Activated CD4-positive, alpha-beta T cell treated with anti-CD3 and anti-CD28 coated beads, Interleukin-2, Interleukin-4, amounts not matched to agents 100 ng/mL and 50 ng/mL, durations not matched to agents 16 hours and 8 hours (primary cell): ENCODE data around the gene PHETA1.

Experiments
- DNase-seq: peaks from one replicate; pipeline ENCODE4 v3.0.0-alpha.2; 2020; ENCODE audit warnings: low spot score

PHETA1 gene

GRCh38 chr12:111322336-111323250 lies 46.3 kb downstream of the PHETA1 start:
- no peak for DNase-seq

- no peak for DNase-seq
Measured at GRCh38 chr12:111321317-111321716, 47.6 kb downstream of the PHETA1 start.

- DNase-seq: no peak
Measured at GRCh38 chr12:111320258-111321050, 48.4 kb downstream of the PHETA1 start.

- DNase-seq: no peak
Measured at GRCh38 chr12:111319600-111320257, 49.2 kb downstream of the PHETA1 start.

GRCh38 chr12:111318450-111318849 lies 50.4 kb downstream of the PHETA1 start:
- DNase-seq: no peak

- no peak for DNase-seq
Measured at GRCh38 chr12:111316671-111317070, 52.2 kb downstream of the PHETA1 start.

- DNase-seq: no peak
Measured at GRCh38 chr12:111314953-111315539, 53.8 kb downstream of the PHETA1 start.

- DNase-seq: peak; percentile 66
Measured at GRCh38 chr12:111313833-111314259, 55.0 kb downstream of the PHETA1 start.

- DNase-seq: no peak
Measured at GRCh38 chr12:111312708-111313107, 56.2 kb downstream of the PHETA1 start.

- no peak for DNase-seq
Measured at GRCh38 chr12:111312016-111312415, 56.9 kb downstream of the PHETA1 start.

- no peak for DNase-seq
Measured at GRCh38 chr12:111311011-111311410, 57.9 kb downstream of the PHETA1 start.
